NT2/D1 (cell line): ENCODE measurements around the gene IRX4.

Source experiments
- YY1 ChIP-seq: IDR thresholded peaks from 2 replicates; pipeline ENCODE4 v1.6.1; 2011; ENCODE audit not compliant: insufficient read length, insufficient read depth
- ZNF274 ChIP-seq: IDR thresholded peaks from 2 replicates; pipeline ENCODE4 v1.6.1; 2011; ENCODE audit warnings: mild to moderate bottlenecking, low read depth, low read length

GRCh38 chr5:1923766-1924165 lies 41.0 kb upstream of the IRX4 start:
- TF ChIP-seq YY1 = no peak
- TF ChIP-seq ZNF274 = no peak
